ENCODE measurements around the gene TPM4.
A peak's percentile ranks its signal among the peaks of the same experiment; 100 is the strongest.

TPM4 gene

DNA sequence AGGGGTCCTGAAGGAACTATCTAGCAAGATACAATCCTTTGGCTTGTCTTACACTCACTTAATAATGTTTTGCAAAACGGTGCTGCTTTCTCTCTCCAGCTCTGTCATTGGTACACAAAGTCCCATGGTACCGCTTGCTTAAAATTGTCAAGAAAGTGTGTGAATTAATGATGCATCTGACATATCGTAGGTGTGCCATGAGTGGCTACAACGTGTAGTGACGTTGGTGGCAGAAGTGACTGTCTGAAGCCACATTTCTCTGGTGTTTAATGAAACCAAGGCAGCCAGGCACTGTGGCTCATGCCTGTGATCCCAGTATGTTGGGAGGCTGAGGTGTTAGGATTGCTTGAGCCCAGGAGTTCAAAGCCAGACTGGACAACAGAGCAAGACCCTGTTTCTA lies 69.8 kb downstream of the TPM4 start:
- H3K4me3 ChIP-seq (ENCODE audit: low read depth, low read length): peak overlapping the region; percentile 72
- TF ChIP-seq CTCF (IDR thresholded peaks at IDR 0.05; ENCODE audit: insufficient read depth, low read depth, low read length, missing control alignments): no peak
- no peak for DNase-seq (ENCODE audit: low read depth)

GRCh38 chr19:16148443-16149229 lies 72.3 kb downstream of the TPM4 start:
- H3K4me3 ChIP-seq (ENCODE audit: low read depth, low read length): peak overlapping the region; percentile 7
- TF ChIP-seq CTCF (IDR thresholded peaks at IDR 0.05; ENCODE audit: insufficient read depth, low read depth, low read length, missing control alignments): no peak
- no peak for DNase-seq (ENCODE audit: low read depth)

All from GM12865 (cell line).